Immature natural killer cell (primary cell): ENCODE data around the gene ESR1. TPM values are rescaled to one million over a fixed set of nuclear protein-coding genes. Genes with fewer than 3 reads are reported as not detected.

ENCODE experiments used
- DNase-seq, 3 donors: peaks; one replicate each; pipeline ENCODE4 v3.0.0; 2022; ENCODE audit warnings: mixed read lengths in 1 of 3
- H3K27ac Mint-ChIP-seq, 6 donors: one replicate each; pipeline ENCODE4 v1.8.0; 2020; ENCODE audit warnings: mixed read lengths in 6 of 6, mild to moderate bottlenecking in 5 of 6, inconsistent platforms in 4 of 6, moderate library complexity in 3 of 6
- H3K27me3 Mint-ChIP-seq, 3 donors: one replicate each; pipeline ENCODE4 v1.8.0; 2020 to 2021; ENCODE audit warnings: low read depth in 3 of 3, mild to moderate bottlenecking in 3 of 3, mixed read lengths in 3 of 3, moderate library complexity in 3 of 3, inconsistent platforms in 1 of 3
- H3K36me3 Mint-ChIP-seq, 3 donors: one replicate each; pipeline ENCODE4 v1.8.0; 2020; ENCODE audit warnings: mixed read lengths in 3 of 3, inconsistent platforms in 2 of 3, mild to moderate bottlenecking in 2 of 3
- H3K4me1 Mint-ChIP-seq, 2 donors: one replicate each; pipeline ENCODE4 v1.8.0; 2020; ENCODE audit warnings: inconsistent platforms in 2 of 2, mild to moderate bottlenecking in 2 of 2, mixed read lengths in 2 of 2, moderate library complexity in 1 of 2
- H3K4me3 Mint-ChIP-seq, 5 donors: one replicate each; pipeline ENCODE4 v1.8.0; 2020; ENCODE audit warnings: mild to moderate bottlenecking in 5 of 5, mixed read lengths in 5 of 5, inconsistent platforms in 3 of 5, moderate library complexity in 3 of 5
- H3K9me3 Mint-ChIP-seq, 6 donors: one replicate each; pipeline ENCODE4 v1.8.0; 2020; ENCODE audit warnings: mild to moderate bottlenecking in 6 of 6, mixed read lengths in 6 of 6, inconsistent platforms in 4 of 6, moderate library complexity in 3 of 6
- polyA plus RNA-seq, 3 donors: library from polyadenylated mRNA; unstranded; fragments of 300-500 nt; fragmentation: Illumina TruSeq; gene quantifications; one replicate each; pipeline ENCODE4 v1.2.3, GENCODE V29; 2021

ESR1 gene
- polyA plus RNA-seq, 3 donors from 2014 or later = not detected

DNA sequence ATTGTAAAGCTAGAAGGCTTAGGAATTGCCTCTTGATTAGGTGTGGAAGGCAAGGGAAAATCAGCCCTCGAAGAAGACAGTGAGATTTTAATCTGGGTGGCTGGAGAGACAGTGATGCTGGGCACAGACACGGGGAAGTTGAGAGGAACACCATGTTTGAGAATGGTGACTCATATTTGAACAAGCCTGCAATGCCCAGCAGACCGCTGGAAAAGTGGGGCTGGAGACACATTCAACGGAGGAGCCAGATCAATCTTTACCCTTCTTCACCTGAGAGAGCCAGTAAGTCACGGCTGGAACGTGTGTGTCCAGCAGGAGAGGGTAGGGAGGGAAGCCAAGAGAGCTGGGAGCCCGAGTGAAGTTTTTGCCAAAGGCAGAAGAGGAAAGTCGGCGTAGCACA lies 3.7 kb upstream of the ESR1 start:
- Mint-ChIP-seq H3K9me3 (peaks cover 0 to 7% (median 0%) of the 10 kb centered on the region in 6 donors), H3K36me3 (no peaks in the 10 kb centered on the region), H3K4me3 (no peak overlapping the region), H3K27me3 (peaks cover 13 to 15% (median 13%) of the 10 kb centered on the region in 3 donors), H3K27ac (no peak overlapping the region), H3K4me1 (peaks cover 7 to 8% of the 10 kb centered on the region in 2 donors)
- no peak for DNase-seq

GRCh38 chr6:151804585-151805285 lies 2.7 kb upstream of the ESR1 start:
- peaks cover 7 to 9% of the 10 kb centered on the region in 2 donors for H3K4me1 Mint-ChIP-seq
- no peak for DNase-seq
- peaks cover 11 to 18% (median 11%) of the 10 kb centered on the region in 3 donors for H3K27me3 Mint-ChIP-seq
- H3K9me3 Mint-ChIP-seq = peaks cover 0 to 7% (median 0%) of the 10 kb centered on the region in 6 donors
- no peak overlapping the region for H3K27ac Mint-ChIP-seq
- H3K36me3 Mint-ChIP-seq = no peaks in the 10 kb centered on the region
- no peak overlapping the region for H3K4me3 Mint-ChIP-seq

GRCh38 chr6:151805286-151805840 lies 2.1 kb upstream of the ESR1 start:
- Mint-ChIP-seq H3K9me3 (peaks cover 0 to 5% (median 0%) of the 10 kb centered on the region in 6 donors), H3K4me3 (no peak overlapping the region), H3K27me3 (peaks cover 7 to 18% (median 10%) of the 10 kb centered on the region in 3 donors), H3K27ac (no peak overlapping the region), H3K36me3 (no peaks in the 10 kb centered on the region), H3K4me1 (peaks cover 7 to 9% of the 10 kb centered on the region in 2 donors)
- no peak for DNase-seq

DNA sequence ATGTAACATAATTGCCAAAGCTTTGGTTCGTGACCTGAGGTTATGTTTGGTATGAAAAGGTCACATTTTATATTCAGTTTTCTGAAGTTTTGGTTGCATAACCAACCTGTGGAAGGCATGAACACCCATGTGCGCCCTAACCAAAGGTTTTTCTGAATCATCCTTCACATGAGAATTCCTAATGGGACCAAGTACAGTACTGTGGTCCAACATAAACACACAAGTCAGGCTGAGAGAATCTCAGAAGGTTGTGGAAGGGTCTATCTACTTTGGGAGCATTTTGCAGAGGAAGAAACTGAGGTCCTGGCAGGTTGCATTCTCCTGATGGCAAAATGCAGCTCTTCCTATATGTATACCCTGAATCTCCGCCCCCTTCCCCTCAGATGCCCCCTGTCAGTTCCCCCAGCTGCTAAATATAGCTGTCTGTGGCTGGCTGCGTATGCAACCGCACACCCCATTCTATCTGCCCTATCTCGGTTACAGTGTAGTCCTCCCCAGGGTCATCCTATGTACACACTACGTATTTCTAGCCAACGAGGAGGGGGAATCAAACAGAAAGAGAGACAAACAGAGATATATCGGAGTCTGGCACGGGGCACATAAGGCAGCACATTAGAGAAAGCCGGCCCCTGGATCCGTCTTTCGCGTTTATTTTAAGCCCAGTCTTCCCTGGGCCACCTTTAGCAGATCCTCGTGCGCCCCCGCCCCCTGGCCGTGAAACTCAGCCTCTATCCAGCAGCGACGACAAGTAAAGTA lies 547 bp upstream of the ESR1 start:
- H3K27me3 Mint-ChIP-seq = peaks cover 7 to 16% (median 9%) of the 10 kb centered on the region in 3 donors
- H3K4me1 Mint-ChIP-seq = peaks cover 7 to 9% of the 10 kb centered on the region in 2 donors
- peak overlapping the region in 1 of 5 donors; percentile 15 for H3K4me3 Mint-ChIP-seq

DNA sequence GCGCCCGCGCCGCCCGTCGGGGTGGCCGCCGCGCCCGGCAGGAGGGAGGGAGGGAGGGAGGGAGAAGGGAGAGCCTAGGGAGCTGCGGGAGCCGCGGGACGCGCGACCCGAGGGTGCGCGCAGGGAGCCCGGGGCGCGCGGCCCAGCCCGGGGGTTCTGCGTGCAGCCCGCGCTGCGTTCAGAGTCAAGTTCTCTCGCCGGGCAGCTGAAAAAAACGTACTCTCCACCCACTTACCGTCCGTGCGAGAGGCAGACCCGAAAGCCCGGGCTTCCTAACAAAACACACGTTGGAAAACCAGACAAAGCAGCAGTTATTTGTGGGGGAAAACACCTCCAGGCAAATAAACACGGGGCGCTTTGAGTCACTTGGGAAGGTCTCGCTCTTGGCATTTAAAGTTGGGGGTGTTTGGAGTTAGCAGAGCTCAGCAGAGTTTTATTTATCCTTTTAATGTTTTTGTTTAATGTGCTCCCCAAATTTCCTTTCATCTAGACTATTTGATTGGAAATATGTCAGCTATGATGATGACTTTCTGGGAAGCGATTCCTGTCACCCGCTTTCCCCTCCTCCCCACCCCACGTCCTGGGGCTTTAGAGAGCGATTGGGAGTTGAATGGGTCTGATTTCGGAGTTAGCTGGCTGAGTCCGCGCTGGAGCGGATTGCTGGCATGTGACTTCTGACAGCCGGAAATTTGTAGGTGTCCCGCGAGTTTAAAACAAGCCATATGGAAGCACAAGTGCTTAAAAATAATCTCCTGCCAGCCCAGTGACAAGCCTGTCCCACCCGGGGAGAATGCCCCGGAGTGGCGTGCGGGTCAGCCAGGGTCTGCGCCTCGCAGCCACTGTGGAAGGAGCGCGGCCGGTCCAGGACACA lies 1.1 kb downstream of the ESR1 start:
- peaks cover 0 to 2% (median 0%) of the 10 kb centered on the region in 6 donors for H3K9me3 Mint-ChIP-seq
- no peak overlapping the region for H3K27ac Mint-ChIP-seq
- DNase-seq = no peak
- peaks cover 7 to 9% of the 10 kb centered on the region in 2 donors for H3K4me1 Mint-ChIP-seq
- H3K4me3 Mint-ChIP-seq = peak overlapping the region in 1 of 5 donors; percentile 27
- H3K36me3 Mint-ChIP-seq = no peaks in the 10 kb centered on the region
- peaks cover 9 to 16% (median 11%) of the 10 kb centered on the region in 3 donors for H3K27me3 Mint-ChIP-seq

More for the DNA sequence above, 547 bp upstream of the ESR1 start:
- Mint-ChIP-seq H3K27ac (no peak overlapping the region), H3K9me3 (peaks cover 0 to 3% (median 0%) of the 10 kb centered on the region in 6 donors), H3K36me3 (no peaks in the 10 kb centered on the region)
- no peak for DNase-seq

GRCh38 chr6:151811081-151811480 lies 3.6 kb downstream of the ESR1 start:
- Mint-ChIP-seq H3K36me3 (no peaks in the 10 kb centered on the region), H3K4me3 (no peak overlapping the region), H3K4me1 (peaks cover 7 to 9% of the 10 kb centered on the region in 2 donors), H3K27me3 (peaks cover 11 to 14% (median 13%) of the 10 kb centered on the region in 3 donors), H3K27ac (no peak overlapping the region), H3K9me3 (no peaks in the 10 kb centered on the region)
- no peak for DNase-seq

GRCh38 chr6:151813858-151814257 lies 6.4 kb downstream of the ESR1 start:
- Mint-ChIP-seq H3K27me3 (peaks cover 3 to 11% (median 6%) of the 10 kb centered on the region in 3 donors), H3K36me3 (no peaks in the 10 kb centered on the region)

GRCh38 chr6:151814614-151815013 lies 7.1 kb downstream of the ESR1 start:
- DNase-seq = no peak
- no peaks in the 10 kb centered on the region for H3K9me3 Mint-ChIP-seq
- peaks cover 2 to 8% (median 8%) of the 10 kb centered on the region in 3 donors for H3K27me3 Mint-ChIP-seq
- no peaks in the 10 kb centered on the region for H3K4me1 Mint-ChIP-seq
- no peak overlapping the region for H3K4me3 Mint-ChIP-seq
- no peaks in the 10 kb centered on the region for H3K36me3 Mint-ChIP-seq
- H3K27ac Mint-ChIP-seq = no peak overlapping the region

More at GRCh38 chr6:151813858-151814257, 6.4 kb downstream of the ESR1 start:
- DNase-seq = no peak
- Mint-ChIP-seq H3K27ac (no peak overlapping the region), H3K9me3 (no peaks in the 10 kb centered on the region), H3K4me1 (peaks cover 0 to under 1% of the 10 kb centered on the region in 2 donors), H3K4me3 (no peak overlapping the region)

GRCh38 chr6:151822252-151823111 lies 15.0 kb downstream of the ESR1 start:
- no peak for DNase-seq
- H3K4me1 Mint-ChIP-seq = no peaks in the 10 kb centered on the region
- peaks cover 1 to 7% (median 4%) of the 10 kb centered on the region in 3 donors for H3K27me3 Mint-ChIP-seq
- peaks cover 0 to 2% (median 0%) of the 10 kb centered on the region in 6 donors for H3K9me3 Mint-ChIP-seq
- H3K27ac Mint-ChIP-seq = no peak overlapping the region
- H3K36me3 Mint-ChIP-seq = no peaks in the 10 kb centered on the region
- no peak overlapping the region for H3K4me3 Mint-ChIP-seq

GRCh38 chr6:151826517-151827142 lies 19.1 kb downstream of the ESR1 start:
- Mint-ChIP-seq H3K27ac (no peak overlapping the region), H3K4me1 (no peaks in the 10 kb centered on the region), H3K27me3 (peaks cover 0 to 4% (median 4%) of the 10 kb centered on the region in 3 donors), H3K36me3 (no peaks in the 10 kb centered on the region), H3K9me3 (peaks cover 0 to 4% (median 0%) of the 10 kb centered on the region in 6 donors), H3K4me3 (no peak overlapping the region)
- no peak for DNase-seq

DNA sequence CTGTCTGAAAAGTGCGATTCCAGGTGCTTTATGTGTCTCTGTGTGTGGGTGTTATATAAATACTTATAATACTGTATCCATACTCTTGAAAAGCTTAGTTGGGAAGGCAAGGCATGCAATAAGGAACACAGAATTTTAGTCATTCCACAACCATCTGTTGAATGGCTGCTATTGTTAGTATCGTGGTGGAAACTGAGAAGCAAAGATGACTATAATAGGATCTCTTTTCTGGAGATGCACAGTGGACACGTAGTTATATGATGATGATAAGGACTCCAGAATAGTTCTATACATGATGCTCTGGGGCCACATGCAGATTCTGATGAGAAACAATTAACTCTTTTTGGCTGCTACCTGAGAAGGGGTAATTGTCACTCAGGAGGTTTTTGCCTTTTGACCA lies 25.2 kb downstream of the ESR1 start:
- peaks cover 0 to 6% (median 4%) of the 10 kb centered on the region in 3 donors for H3K27me3 Mint-ChIP-seq

DNA sequence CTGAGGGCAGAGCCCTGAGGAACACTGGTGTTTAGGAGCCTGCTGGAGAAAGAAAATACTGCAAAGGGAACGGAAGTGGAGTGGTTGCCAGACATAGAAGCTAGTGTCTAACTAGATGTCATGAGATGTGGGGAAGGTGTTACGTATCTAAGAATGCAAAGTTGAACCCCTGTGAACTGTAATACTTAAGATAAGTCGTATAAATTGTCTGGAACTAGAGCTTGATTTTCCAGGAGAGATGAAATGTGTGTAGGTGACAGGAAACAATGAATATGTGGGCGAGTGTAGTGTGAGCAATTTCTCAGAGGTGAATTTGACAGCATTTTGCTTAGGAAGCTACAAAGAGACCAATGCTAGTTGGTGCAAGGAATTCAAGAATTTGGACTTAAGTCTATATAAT lies 27.9 kb downstream of the ESR1 start:
- Mint-ChIP-seq H3K4me3 (no peak overlapping the region), H3K27ac (no peak overlapping the region), H3K27me3 (peaks cover 0 to 8% (median 3%) of the 10 kb centered on the region in 3 donors), H3K36me3 (no peaks in the 10 kb centered on the region), H3K9me3 (peaks cover 0 to 2% (median 0%) of the 10 kb centered on the region in 6 donors), H3K4me1 (no peaks in the 10 kb centered on the region)
- DNase-seq = no peak

More for the DNA sequence above, 25.2 kb downstream of the ESR1 start:
- no peaks in the 10 kb centered on the region for H3K36me3 Mint-ChIP-seq
- peaks cover 0 to 4% (median 0%) of the 10 kb centered on the region in 6 donors for H3K9me3 Mint-ChIP-seq
- no peak overlapping the region for H3K27ac Mint-ChIP-seq
- DNase-seq = no peak
- no peak overlapping the region for H3K4me3 Mint-ChIP-seq
- no peaks in the 10 kb centered on the region for H3K4me1 Mint-ChIP-seq
